Measurements from ENCODE around the gene KLK3.
"Not testable (repeated sequence)": the region's sequence is repeated elsewhere in the genome, so short reads cannot be mapped to it uniquely, and the experiment has no call there.

The KLK3 gene

DNA sequence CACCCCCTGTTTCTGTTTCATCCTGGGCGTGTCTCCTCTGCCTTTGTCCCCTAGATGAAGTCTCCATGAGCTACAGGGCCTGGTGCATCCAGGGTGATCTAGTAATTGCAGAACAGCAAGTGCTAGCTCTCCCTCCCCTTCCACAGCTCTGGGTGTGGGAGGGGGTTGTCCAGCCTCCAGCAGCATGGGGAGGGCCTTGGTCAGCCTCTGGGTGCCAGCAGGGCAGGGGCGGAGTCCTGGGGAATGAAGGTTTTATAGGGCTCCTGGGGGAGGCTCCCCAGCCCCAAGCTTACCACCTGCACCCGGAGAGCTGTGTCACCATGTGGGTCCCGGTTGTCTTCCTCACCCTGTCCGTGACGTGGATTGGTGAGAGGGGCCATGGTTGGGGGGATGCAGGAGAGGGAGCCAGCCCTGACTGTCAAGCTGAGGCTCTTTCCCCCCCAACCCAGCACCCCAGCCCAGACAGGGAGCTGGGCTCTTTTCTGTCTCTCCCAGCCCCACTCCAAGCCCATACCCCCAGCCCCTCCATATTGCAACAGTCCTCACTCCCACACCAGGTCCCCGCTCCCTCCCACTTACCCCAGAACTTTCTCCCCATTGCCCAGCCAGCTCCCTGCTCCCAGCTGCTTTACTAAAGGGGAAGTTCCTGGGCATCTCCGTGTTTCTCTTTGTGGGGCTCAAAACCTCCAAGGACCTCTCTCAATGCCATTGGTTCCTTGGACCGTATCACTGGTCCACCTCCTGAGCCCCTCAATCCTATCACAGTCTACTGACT is at the start of gene KLK3:
KLK3 (plus strand) TSS at position 280 of the 775 bp plus-strand sequence; CDS start at position 321, 41 bp downstream.
- DNase-seq: no peak

- DNase-seq: no peak
These were observed 45.9 kb upstream of the KLK3 start for GRCh38 chr19:50808856-50809255.

GRCh38 chr19:50811622-50812238 is 43.0 kb upstream of the KLK3 start:
- not testable (repeated sequence) for DNase-seq

- no peak for DNase-seq
These were observed 42.2 kb upstream of the KLK3 start for GRCh38 chr19:50812474-50812873.

GRCh38 chr19:50814883-50815282 is 39.8 kb upstream of the KLK3 start:
- no peak for DNase-seq

DNA sequence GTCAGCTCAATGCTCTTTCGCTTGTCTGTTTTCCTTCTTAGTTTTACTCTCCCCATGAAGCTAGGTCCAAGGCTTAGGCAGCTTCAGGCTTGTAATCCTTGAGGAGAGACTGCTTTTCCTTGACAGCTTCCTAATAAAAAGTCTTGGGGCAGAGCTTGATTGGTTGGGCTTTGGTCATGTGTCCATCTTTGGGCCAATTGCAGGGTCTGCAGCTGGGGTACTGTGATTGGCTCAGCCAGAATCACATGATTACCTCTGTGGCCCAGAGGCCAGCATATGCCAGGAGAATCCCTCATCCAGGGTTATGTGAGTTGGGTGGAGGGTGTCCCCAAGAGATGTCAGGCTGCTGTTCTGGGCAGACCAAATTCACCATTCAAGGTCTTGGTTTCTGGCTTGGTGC is 39.3 kb upstream of the KLK3 start:
- no peak for DNase-seq

DNA sequence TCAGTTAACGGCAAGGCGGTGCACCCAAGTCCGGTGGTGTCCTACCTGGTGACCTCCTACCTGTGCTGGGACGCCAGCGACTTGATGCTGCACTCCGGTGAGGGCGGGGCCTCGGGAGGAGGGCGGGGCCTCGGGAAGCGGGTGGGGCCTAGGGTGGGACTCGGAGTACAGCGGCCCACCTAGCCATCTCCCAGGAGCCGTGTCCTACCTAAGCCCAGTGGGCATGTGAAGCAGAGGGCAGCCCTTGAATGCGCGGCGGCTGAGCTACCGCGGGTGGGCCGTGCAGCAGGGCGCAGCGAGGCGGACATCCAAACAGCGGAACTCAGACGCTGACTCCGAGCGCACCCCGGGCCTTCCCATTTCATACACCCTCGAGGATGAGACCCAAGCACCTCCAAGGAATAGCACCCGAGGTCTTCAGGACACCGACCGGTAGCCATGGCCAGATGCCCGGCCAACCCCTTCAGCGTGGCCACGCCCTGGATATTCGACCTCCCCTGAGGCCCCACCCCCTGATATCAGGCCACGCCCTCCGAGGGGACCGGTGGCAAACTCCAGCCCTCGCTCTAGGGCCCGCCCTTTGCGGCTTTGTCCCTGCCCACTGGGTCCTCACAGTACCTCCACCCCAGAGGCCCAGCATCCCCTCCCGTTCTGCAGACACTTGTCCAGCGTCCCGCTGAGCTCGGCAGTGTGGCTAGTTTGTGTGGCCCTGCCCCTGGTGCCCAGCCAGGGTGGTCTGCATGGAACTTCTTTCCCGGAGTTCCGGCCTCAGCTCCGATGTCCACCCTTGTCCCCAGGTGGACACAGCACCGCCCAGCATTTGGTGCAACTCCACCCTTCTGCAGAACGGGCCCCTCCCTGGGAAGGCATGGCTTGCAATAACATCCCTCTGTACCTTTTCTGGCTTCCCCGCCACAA is 36.5 kb upstream of the KLK3 start:
- no peak for DNase-seq

DNA sequence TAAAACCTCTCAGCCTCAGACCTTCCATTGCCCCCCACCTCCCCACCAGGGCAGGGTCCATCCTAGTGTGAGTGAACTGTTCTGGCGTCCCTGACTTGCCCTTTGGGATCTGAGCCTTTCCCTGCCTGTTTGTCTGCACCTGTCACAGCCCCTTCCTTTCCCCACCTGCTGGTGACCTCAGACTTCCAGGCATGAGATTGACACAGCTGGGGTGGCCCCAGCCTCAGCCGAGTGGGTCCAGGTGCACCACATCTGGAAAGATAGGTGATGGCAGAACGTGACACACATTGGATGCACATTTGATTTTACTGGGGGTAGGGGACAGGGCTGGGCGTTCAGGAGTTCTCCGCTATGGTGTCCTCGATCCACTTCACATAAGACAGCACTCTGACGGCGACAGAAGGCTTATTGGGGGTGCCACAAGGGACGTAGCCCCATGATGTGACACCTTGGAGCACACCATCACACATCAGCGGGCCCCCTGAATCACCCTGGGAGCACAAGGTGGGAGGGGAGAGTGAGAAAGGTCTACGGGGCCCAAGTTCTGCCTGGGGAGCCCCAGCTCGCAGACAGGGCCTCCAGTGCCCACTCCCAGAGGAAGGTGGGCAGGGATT is 35.7 kb upstream of the KLK3 start:
- no peak for DNase-seq

GRCh38 chr19:50819636-50820035 is 35.1 kb upstream of the KLK3 start:
- no peak for DNase-seq

- no peak for DNase-seq
These were observed 34.6 kb upstream of the KLK3 start for GRCh38 chr19:50820086-50820485.

DNA sequence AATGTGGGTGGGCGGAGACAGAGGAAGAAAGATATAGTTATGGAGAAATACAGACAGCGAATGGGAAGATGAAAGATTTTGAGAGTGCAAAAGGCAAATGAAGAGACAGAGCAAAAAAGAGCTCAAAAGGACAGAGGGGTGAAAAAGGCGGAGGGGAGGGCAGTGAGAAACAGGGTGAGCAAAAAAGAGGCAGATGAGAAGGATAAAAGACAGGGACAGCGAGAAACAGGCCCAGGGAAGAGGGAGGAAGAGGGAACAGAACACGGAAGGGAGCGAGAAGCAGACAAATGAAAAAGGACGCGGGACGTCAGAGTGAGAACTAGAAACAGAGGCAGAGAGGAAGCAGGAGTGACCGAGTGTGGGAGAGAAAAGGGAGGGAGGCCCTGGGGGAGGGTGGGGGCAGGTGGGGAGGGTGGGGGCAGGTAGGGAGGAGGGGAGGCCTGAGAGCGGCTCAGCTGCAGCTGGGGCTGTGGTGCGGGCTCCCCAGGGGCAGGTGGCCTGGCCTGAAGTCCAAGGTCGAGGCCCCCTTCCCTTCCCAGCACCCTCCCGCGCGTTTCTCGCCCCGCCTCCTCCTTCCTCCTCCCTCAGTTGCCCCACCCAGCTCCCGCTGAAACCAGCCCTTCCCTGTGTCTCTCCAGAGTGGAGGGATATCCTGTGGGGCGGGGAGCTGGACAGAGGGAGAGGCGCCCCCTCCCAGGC is 34.0 kb upstream of the KLK3 start:
- no peak for DNase-seq

DNA sequence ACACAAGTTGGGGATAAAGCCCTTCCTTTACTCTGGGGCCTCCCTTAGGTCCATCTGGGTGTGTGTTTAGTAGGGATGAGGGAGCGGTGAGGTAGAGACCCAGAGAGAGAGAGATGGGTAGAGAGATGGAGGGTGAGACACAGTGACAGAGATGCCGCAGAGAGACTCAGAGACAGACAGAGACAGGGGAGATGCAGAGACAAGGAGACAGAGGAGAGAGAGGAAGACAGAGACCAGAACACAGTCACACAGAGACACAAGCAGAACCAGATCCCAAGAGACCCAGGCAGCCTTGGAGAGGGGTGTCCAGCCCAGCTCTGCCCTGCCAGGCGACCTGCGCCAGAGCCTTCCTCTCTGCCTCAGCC is 33.5 kb upstream of the KLK3 start:
- no peak for DNase-seq

GRCh38 chr19:50821622-50822021 is 33.1 kb upstream of the KLK3 start:
- no peak for DNase-seq

DNA sequence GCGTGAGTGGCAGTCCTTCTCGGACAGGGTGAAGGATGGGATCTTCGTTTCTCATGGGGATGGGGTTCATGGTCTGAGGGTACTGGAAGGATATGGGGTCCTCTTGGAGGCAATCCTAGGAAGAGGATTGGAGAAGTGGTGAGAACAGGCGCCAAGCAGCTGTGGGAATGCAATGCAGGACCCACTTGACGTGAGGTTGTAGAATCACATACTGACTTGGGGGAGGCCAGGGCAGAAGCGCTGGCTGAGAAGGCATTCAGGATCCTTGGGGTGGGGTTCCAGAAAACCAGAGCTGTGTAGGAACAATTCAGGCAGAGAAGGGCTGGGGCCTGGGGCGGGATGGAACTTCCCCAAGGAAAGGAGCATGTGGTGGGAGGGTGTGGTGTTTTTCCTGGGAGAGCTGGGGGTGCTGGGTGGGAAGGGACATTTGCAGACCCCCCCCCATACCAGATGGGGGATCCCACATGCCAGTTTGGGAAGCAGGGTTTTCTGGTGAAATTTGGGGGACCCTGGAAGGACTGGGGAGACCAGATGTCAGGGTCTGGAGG is 32.0 kb upstream of the KLK3 start:
- no peak for DNase-seq

- no peak for DNase-seq
These were observed 31.2 kb upstream of the KLK3 start, which contains the start of gene KLK1 for GRCh38 chr19:50823389-50824042. Gene KLK1 (minus strand): TSS chr19:50823787. CDS start chr19:50823748, 39 bp downstream.

DNA sequence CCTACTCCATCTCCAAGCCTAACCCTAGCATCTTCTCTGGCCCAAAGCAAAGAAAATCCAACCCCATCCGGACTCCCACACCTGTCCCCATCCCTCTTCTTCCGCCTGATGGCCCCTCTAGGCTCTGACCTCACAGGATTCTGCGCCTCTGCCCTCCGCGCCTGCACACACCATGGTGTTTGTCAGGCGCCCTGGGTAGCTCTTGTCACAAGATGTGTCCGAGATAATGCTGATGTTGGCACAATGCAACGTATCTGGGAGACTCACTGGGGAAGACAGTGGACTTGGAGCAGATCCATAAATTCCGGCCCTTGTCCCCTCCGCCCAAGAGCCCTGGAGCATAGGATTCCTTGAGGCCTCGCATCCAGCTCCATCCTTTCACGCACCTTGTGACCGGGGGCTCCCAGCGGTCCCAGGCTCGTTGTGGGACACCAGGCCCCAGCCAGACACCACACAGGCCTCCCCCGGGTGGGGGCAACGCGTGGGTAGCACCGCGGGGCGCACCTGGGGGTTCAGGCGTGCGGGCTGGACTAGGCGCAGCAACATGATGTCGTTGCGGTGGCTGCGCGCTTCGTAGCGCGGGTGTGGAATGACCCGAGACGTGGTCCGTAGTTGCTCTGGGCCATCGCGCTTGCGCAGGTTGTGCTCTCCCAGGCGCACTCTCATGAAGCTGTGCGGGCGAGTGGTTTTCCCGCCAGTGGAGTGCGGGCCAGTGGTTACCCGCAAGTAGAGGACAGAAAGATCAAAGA is 28.0 kb upstream of the KLK3 start:
- no peak for DNase-seq

DNA sequence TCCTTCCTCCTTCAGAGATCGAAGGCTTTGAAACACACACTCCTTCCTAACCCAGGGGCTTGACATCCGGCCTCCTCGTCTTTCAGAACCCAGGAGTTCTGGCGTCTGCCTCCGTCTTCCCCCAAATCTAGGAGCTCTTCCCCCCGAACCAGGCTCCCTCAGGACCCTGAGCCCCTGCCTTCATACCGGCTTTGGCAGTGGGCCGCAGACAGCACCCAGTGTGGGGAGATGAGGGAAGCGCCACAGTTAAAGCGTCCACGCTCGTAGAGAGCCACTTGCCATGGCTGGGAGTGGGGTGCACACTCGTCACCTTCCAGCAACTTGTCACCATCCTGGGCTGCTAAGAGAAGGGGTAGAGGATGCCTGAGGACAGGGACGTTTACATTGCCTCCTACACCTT is 27.2 kb upstream of the KLK3 start:
- no peak for DNase-seq

GRCh38 chr19:50829801-50830200 is 24.9 kb upstream of the KLK3 start:
- DNase-seq: no peak

GRCh38 chr19:50830266-50831025 is 24.3 kb upstream of the KLK3 start:
- DNase-seq: no peak

GRCh38 chr19:50831026-50831396 is 23.7 kb upstream of the KLK3 start:
- no peak for DNase-seq
